Measurements from ENCODE around the gene CYP26C1.
A peak's percentile ranks its signal among the peaks of the same experiment; 100 is the strongest.

Gene CYP26C1

GRCh38 chr10:93068411-93069244, 8.0 kb downstream of the CYP26C1 start:
- Histone ChIP-seq H3K36me3 (ENCODE audit: control insufficient read depth in 4 of 4, insufficient read depth in 4 of 4, low read length in 3 of 4) (no peaks in the 10 kb centered on the region), H3K27ac (ENCODE audit: insufficient read depth in 1 of 2, low read depth in 1 of 2, low read length in 2 of 2, poor library complexity in 1 of 2, severe bottlenecking in 2 of 2) (no peak overlapping the region), H3K4me1 (ENCODE audit: control extremely low read depth in 1 of 4, control insufficient read depth in 4 of 4, insufficient read depth in 4 of 4, low read length in 3 of 4) (peaks cover 0 to 49% (median 45%) of the 10 kb centered on the region in 4 experiments), H3K9me3 (ENCODE audit: control extremely low read depth in 1 of 5, control insufficient read depth in 4 of 5, insufficient read depth in 2 of 5, low read depth in 1 of 5, low read length in 4 of 5) (no peaks in the 10 kb centered on the region), H3K27me3 (replicated peaks in 2 of 5; ENCODE audit: control insufficient read depth in 4 of 5, insufficient read depth in 5 of 5, low read length in 4 of 5) (peaks cover 14 to 99% (median 77%) of the 10 kb centered on the region in 5 experiments), H3K4me3 (ENCODE audit: control insufficient read depth in 1 of 7, extremely low read depth in 1 of 7, insufficient read depth in 4 of 7, low read depth in 2 of 7, low read length in 6 of 7) (peak overlapping the region in 6 of 7 experiments; percentile 13 to 61 (median 46))
- 2% methylated on average over 70 of the region's 73 CpGs for WGBS (ENCODE audit: insufficient coverage)
- ChIA-PET CTCF (interaction anchor here (1.2 to 7.2 kb wide), 4 partner anchors 8 to 182 kb away, joined by 3 to 76 read pairs (median 4); partner anchors contain the start of gene CYP26A1), POLR2A (no interaction called here)
- DNase-seq = peak in 1 of 3 donors; percentile 59

- no peaks in the 10 kb centered on the region for H3K9me3 ChIP-seq (ENCODE audit: control extremely low read depth in 1 of 5, control insufficient read depth in 4 of 5, insufficient read depth in 2 of 5, low read depth in 1 of 5, low read length in 4 of 5)
- H3K27me3 ChIP-seq (replicated peaks in 2 of 5; ENCODE audit: control insufficient read depth in 4 of 5, insufficient read depth in 5 of 5, low read length in 4 of 5) = peaks cover 14 to 99% (median 72%) of the 10 kb centered on the region in 5 experiments
- CTCF ChIA-PET = interaction anchor here (2.6 kb wide), 1 partner anchor 7 kb away, joined by 8 read pairs; no protein-coding TSS in a partner anchor
These were observed 8.6 kb downstream of the CYP26C1 start for GRCh38 chr10:93069245-93069561.

GRCh38 chr10:93070378-93071176, 10.0 kb downstream of the CYP26C1 start:
- WGBS (ENCODE audit: insufficient coverage) = 78% methylated on average over 5 of the region's 5 CpGs
- peaks cover 0 to 65% (median 63%) of the 10 kb centered on the region in 4 experiments for H3K4me1 ChIP-seq (ENCODE audit: control extremely low read depth in 1 of 4, control insufficient read depth in 4 of 4, insufficient read depth in 4 of 4, low read length in 3 of 4)
- DNase-seq = no peak
- H3K4me3 ChIP-seq (ENCODE audit: control insufficient read depth in 1 of 7, extremely low read depth in 1 of 7, insufficient read depth in 4 of 7, low read depth in 2 of 7, low read length in 6 of 7) = no peak overlapping the region
- H3K27ac ChIP-seq (ENCODE audit: insufficient read depth in 1 of 2, low read depth in 1 of 2, low read length in 2 of 2, poor library complexity in 1 of 2, severe bottlenecking in 2 of 2) = peak overlapping the region in 1 of 2 experiments; percentile 28
- ChIA-PET POLR2A (no interaction called here), CTCF (interaction anchor here (0.7 to 2.6 kb wide), 4 partner anchors 8 to 287 kb away, joined by 3 to 8 read pairs (median 5); no protein-coding TSS in a partner anchor)
- H3K27me3 ChIP-seq (replicated peaks in 2 of 5; ENCODE audit: control insufficient read depth in 4 of 5, insufficient read depth in 5 of 5, low read length in 4 of 5) = peaks cover 6 to 99% (median 71%) of the 10 kb centered on the region in 5 experiments
- no peaks in the 10 kb centered on the region for H3K9me3 ChIP-seq (ENCODE audit: control extremely low read depth in 1 of 5, control insufficient read depth in 4 of 5, insufficient read depth in 2 of 5, low read depth in 1 of 5, low read length in 4 of 5)
- H3K36me3 ChIP-seq (ENCODE audit: control insufficient read depth in 4 of 4, insufficient read depth in 4 of 4, low read length in 3 of 4) = no peaks in the 10 kb centered on the region

More at GRCh38 chr10:93069245-93069561, 8.6 kb downstream of the CYP26C1 start:
- no peak for DNase-seq
- WGBS (ENCODE audit: insufficient coverage) = 33% methylated on average over 4 of the region's 10 CpGs
- Histone ChIP-seq H3K27ac (ENCODE audit: insufficient read depth in 1 of 2, low read depth in 1 of 2, low read length in 2 of 2, poor library complexity in 1 of 2, severe bottlenecking in 2 of 2) (no peak overlapping the region), H3K4me3 (ENCODE audit: control insufficient read depth in 1 of 7, extremely low read depth in 1 of 7, insufficient read depth in 4 of 7, low read depth in 2 of 7, low read length in 6 of 7) (peak overlapping the region in 1 of 7 experiments; percentile 61), H3K4me1 (ENCODE audit: control extremely low read depth in 1 of 4, control insufficient read depth in 4 of 4, insufficient read depth in 4 of 4, low read length in 3 of 4) (peaks cover 0 to 54% (median 50%) of the 10 kb centered on the region in 4 experiments), H3K36me3 (ENCODE audit: control insufficient read depth in 4 of 4, insufficient read depth in 4 of 4, low read length in 3 of 4) (no peaks in the 10 kb centered on the region)
- POLR2A ChIA-PET = interaction anchor here (0.6 kb wide), 1 partner anchor 11 kb away, joined by 3 read pairs; no protein-coding TSS in a partner anchor

- no peak overlapping the region for H3K27ac ChIP-seq (ENCODE audit: insufficient read depth in 1 of 2, low read depth in 1 of 2, low read length in 2 of 2, poor library complexity in 1 of 2, severe bottlenecking in 2 of 2)
- 85% methylated on average over 3 of the region's 7 CpGs for WGBS (ENCODE audit: insufficient coverage)
- POLR2A ChIA-PET = no interaction called here
- H3K36me3 ChIP-seq (ENCODE audit: control insufficient read depth in 4 of 4, insufficient read depth in 4 of 4, low read length in 3 of 4) = no peaks in the 10 kb centered on the region
- CTCF ChIA-PET = interaction anchor here (1.5 to 2.6 kb wide), 3 partner anchors 9 to 286 kb away, joined by 3 to 8 read pairs (median 6); no protein-coding TSS in a partner anchor
- peaks cover 0 to 61% (median 57%) of the 10 kb centered on the region in 4 experiments for H3K4me1 ChIP-seq (ENCODE audit: control extremely low read depth in 1 of 4, control insufficient read depth in 4 of 4, insufficient read depth in 4 of 4, low read length in 3 of 4)
- DNase-seq = no peak
- H3K4me3 ChIP-seq (ENCODE audit: control insufficient read depth in 1 of 7, extremely low read depth in 1 of 7, insufficient read depth in 4 of 7, low read depth in 2 of 7, low read length in 6 of 7) = no peak overlapping the region
- peaks cover 5 to 99% (median 73%) of the 10 kb centered on the region in 5 experiments for H3K27me3 ChIP-seq (replicated peaks in 2 of 5; ENCODE audit: control insufficient read depth in 4 of 5, insufficient read depth in 5 of 5, low read length in 4 of 5)
- H3K9me3 ChIP-seq (ENCODE audit: control extremely low read depth in 1 of 5, control insufficient read depth in 4 of 5, insufficient read depth in 2 of 5, low read depth in 1 of 5, low read length in 4 of 5) = no peaks in the 10 kb centered on the region
These were observed 10.5 kb downstream of the CYP26C1 start for GRCh38 chr10:93071177-93071472.

- ChIA-PET CTCF (interaction anchor here (1.8 to 8.6 kb wide), 3 partner anchors 7 to 285 kb away, joined by 6 to 76 read pairs (median 8); no protein-coding TSS in a partner anchor), POLR2A (no interaction called here)
- WGBS (ENCODE audit: insufficient coverage) = under 1% methylated on average over 35 of the region's 37 CpGs
- H3K27ac ChIP-seq (ENCODE audit: insufficient read depth in 1 of 2, low read depth in 1 of 2, low read length in 2 of 2, poor library complexity in 1 of 2, severe bottlenecking in 2 of 2) = peak overlapping the region in 1 of 2 experiments; percentile 62
- H3K4me3 ChIP-seq (ENCODE audit: control insufficient read depth in 1 of 7, extremely low read depth in 1 of 7, insufficient read depth in 4 of 7, low read depth in 2 of 7, low read length in 6 of 7) = peak overlapping the region; percentile 0 to 72 (median 51)
- peak in 1 of 3 donors; percentile 30 for DNase-seq
- H3K9me3 ChIP-seq (ENCODE audit: control extremely low read depth in 1 of 5, control insufficient read depth in 4 of 5, insufficient read depth in 2 of 5, low read depth in 1 of 5, low read length in 4 of 5) = no peaks in the 10 kb centered on the region
- H3K4me1 ChIP-seq (ENCODE audit: control extremely low read depth in 1 of 4, control insufficient read depth in 4 of 4, insufficient read depth in 4 of 4, low read length in 3 of 4) = peaks cover 0 to 58% (median 54%) of the 10 kb centered on the region in 4 experiments
- peaks cover 9 to 99% (median 72%) of the 10 kb centered on the region in 5 experiments for H3K27me3 ChIP-seq (replicated peaks in 2 of 5; ENCODE audit: control insufficient read depth in 4 of 5, insufficient read depth in 5 of 5, low read length in 4 of 5)
- no peaks in the 10 kb centered on the region for H3K36me3 ChIP-seq (ENCODE audit: control insufficient read depth in 4 of 4, insufficient read depth in 4 of 4, low read length in 3 of 4)
These were observed 11.2 kb downstream of the CYP26C1 start for GRCh38 chr10:93071674-93072224.

GRCh38 chr10:93072225-93072712, 11.7 kb downstream of the CYP26C1 start:
- under 1% methylated on average over 23 of the region's 27 CpGs for WGBS (ENCODE audit: insufficient coverage)
- Histone ChIP-seq H3K36me3 (ENCODE audit: control insufficient read depth in 4 of 4, insufficient read depth in 4 of 4, low read length in 3 of 4) (no peaks in the 10 kb centered on the region), H3K9me3 (ENCODE audit: control extremely low read depth in 1 of 5, control insufficient read depth in 4 of 5, insufficient read depth in 2 of 5, low read depth in 1 of 5, low read length in 4 of 5) (no peaks in the 10 kb centered on the region), H3K4me3 (ENCODE audit: control insufficient read depth in 1 of 7, extremely low read depth in 1 of 7, insufficient read depth in 4 of 7, low read depth in 2 of 7, low read length in 6 of 7) (peak overlapping the region; percentile 0 to 72 (median 51)), H3K4me1 (ENCODE audit: control extremely low read depth in 1 of 4, control insufficient read depth in 4 of 4, insufficient read depth in 4 of 4, low read length in 3 of 4) (peaks cover 0 to 58% (median 54%) of the 10 kb centered on the region in 4 experiments), H3K27ac (ENCODE audit: insufficient read depth in 1 of 2, low read depth in 1 of 2, low read length in 2 of 2, poor library complexity in 1 of 2, severe bottlenecking in 2 of 2) (peak overlapping the region in 1 of 2 experiments; percentile 62), H3K27me3 (replicated peaks in 2 of 5; ENCODE audit: control insufficient read depth in 4 of 5, insufficient read depth in 5 of 5, low read length in 4 of 5) (peaks cover 9 to 98% (median 70%) of the 10 kb centered on the region in 5 experiments)
- peak in 1 of 3 donors; percentile 33 for DNase-seq
- POLR2A ChIA-PET = no interaction called here
- CTCF ChIA-PET = interaction anchor here (1.2 to 8.6 kb wide), 3 partner anchors 7 to 284 kb away, joined by 4 to 76 read pairs (median 6); no protein-coding TSS in a partner anchor

All from common myeloid progenitor, CD34-positive (primary cell).